ENCODE results near the gene SDK1. TPM values are rescaled to one million over a fixed set of nuclear protein-coding genes. Genes with fewer than 3 reads are reported as not detected.

The SDK1 gene
- total and polyA plus RNA-seq, 2 donors (not counting 3 experiments of a cell fraction or from before 2014, with no cell fraction given): 1.6 to 3.9 TPM

- dilution Hi-C loops (cut with MboI; ENCODE audit: extremely low pct_ligation_motif_present, low sequenced_read_pairs) (no loop called here), intact Hi-C loops (cut with micrococcal nuclease) (no loop called here)
- Histone ChIP-seq H3K4me2 (ENCODE audit: insufficient read depth, low read length) (no peak overlapping the region), H4K20me1 (replicated peaks; ENCODE audit: control insufficient read depth, extremely low read depth, insufficient read depth, low read length) (no peaks in the 10 kb centered on the region), H3K9me3 (replicated peaks; ENCODE audit: control insufficient read depth, insufficient read depth, low read length) (no peaks in the 10 kb centered on the region), H3K79me2 (ENCODE audit: control insufficient read depth, insufficient read depth, low read length) (no peaks in the 10 kb centered on the region), H3K9ac (replicated peaks; ENCODE audit: extremely low read depth, insufficient read depth, low read length) (no peak overlapping the region), H3K9me1 (replicated peaks; ENCODE audit: control insufficient read depth, extremely low read depth, insufficient read depth, low read length) (no peaks in the 10 kb centered on the region), H3K36me3 (ENCODE audit: control insufficient read depth in 2 of 2, extremely low read depth in 1 of 2, insufficient read depth in 2 of 2, low read length in 2 of 2) (no peaks in the 10 kb centered on the region), H3K4me3 (replicated peaks in 1 of 3; ENCODE audit: insufficient read depth in 1 of 3, low read depth in 1 of 3, low read length in 3 of 3) (no peak overlapping the region), H3K27ac (ENCODE audit: insufficient read depth, low read depth, low read length) (no peak overlapping the region), H3K27me3 (ENCODE audit: control insufficient read depth in 2 of 2, insufficient read depth in 2 of 2, low read length in 2 of 2) (no peaks in the 10 kb centered on the region), H2AFZ (ENCODE audit: low read depth, low read length) (no peak overlapping the region), H3K4me1 (ENCODE audit: control insufficient read depth, extremely low read depth, insufficient read depth, low read length) (peaks cover 7% of the 10 kb centered on the region)
- no peak for FAIRE-seq
- POLR2A ChIA-PET: no interaction called here
- no peak for DNase-seq (ENCODE audit: low read depth, low spot score)
- TF ChIP-seq GATA2 (IDR thresholded peaks at IDR 0.05; ENCODE audit: insufficient read depth, insufficient read length, low read depth, low read length) (no peak), JUN (IDR thresholded peaks at IDR 0.05; ENCODE audit: borderline replicate concordance, insufficient read depth, insufficient read length, low read depth) (no peak), MYC (IDR thresholded peaks at IDR 0.05; ENCODE audit: low read depth, low read length) (no peak), EZH2 (IDR thresholded peaks at IDR 0.05; ENCODE audit: borderline replicate concordance, low read depth, low read length, severe bottlenecking) (no peak)
- TF ChIP-seq, protein P1, sequence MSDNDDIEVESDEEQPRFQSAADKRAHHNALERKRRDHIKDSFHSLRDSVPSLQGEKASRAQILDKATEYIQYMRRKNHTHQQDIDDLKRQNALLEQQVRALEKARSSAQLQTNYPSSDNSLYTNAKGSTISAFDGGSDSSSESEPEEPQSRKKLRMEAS (IDR thresholded peaks at IDR 0.05; ENCODE audit: insufficient read depth, insufficient read length): no peak
- BruUV-seq (replicated peaks): no TSS peak
- CTCF ChIA-PET: interaction anchor here (1.1 kb wide), 1 partner anchor 15 kb away, joined by 3 read pairs; no protein-coding TSS in a partner anchor
Observed at GRCh38 chr7:3984456-3984855, 683.4 kb downstream of the SDK1 start.

- H3K27ac ChIP-seq (ENCODE audit: insufficient read depth, low read depth, low read length): no peak overlapping the region
- CTCF ChIA-PET: no interaction called here
- no peak for FAIRE-seq
Observed at GRCh38 chr7:3986927-3987326, 685.9 kb downstream of the SDK1 start.

More at GRCh38 chr7:3986927-3987326, 685.9 kb downstream of the SDK1 start:
- Histone ChIP-seq H3K9me1 (replicated peaks; ENCODE audit: control insufficient read depth, extremely low read depth, insufficient read depth, low read length) (no peaks in the 10 kb centered on the region), H3K4me3 (replicated peaks in 1 of 3; ENCODE audit: insufficient read depth in 1 of 3, low read depth in 1 of 3, low read length in 3 of 3) (no peak overlapping the region), H3K79me2 (ENCODE audit: control insufficient read depth, insufficient read depth, low read length) (no peaks in the 10 kb centered on the region), H2AFZ (ENCODE audit: low read depth, low read length) (no peak overlapping the region), H3K9ac (replicated peaks; ENCODE audit: extremely low read depth, insufficient read depth, low read length) (no peak overlapping the region), H3K9me3 (replicated peaks; ENCODE audit: control insufficient read depth, insufficient read depth, low read length) (no peaks in the 10 kb centered on the region), H3K36me3 (ENCODE audit: control insufficient read depth in 2 of 2, extremely low read depth in 1 of 2, insufficient read depth in 2 of 2, low read length in 2 of 2) (no peaks in the 10 kb centered on the region), H3K4me1 (ENCODE audit: control insufficient read depth, extremely low read depth, insufficient read depth, low read length) (no peaks in the 10 kb centered on the region), H4K20me1 (replicated peaks; ENCODE audit: control insufficient read depth, extremely low read depth, insufficient read depth, low read length) (no peaks in the 10 kb centered on the region), H3K27me3 (ENCODE audit: control insufficient read depth in 2 of 2, insufficient read depth in 2 of 2, low read length in 2 of 2) (no peaks in the 10 kb centered on the region), H3K4me2 (ENCODE audit: insufficient read depth, low read length) (no peak overlapping the region)
- BruUV-seq (replicated peaks): no TSS peak
- dilution Hi-C loops (cut with MboI; ENCODE audit: extremely low pct_ligation_motif_present, low sequenced_read_pairs) (no loop called here), intact Hi-C loops (cut with micrococcal nuclease) (no loop called here)
- TF ChIP-seq, protein P1 (IDR thresholded peaks at IDR 0.05; ENCODE audit: insufficient read depth, insufficient read length): no peak
- no peak for TF ChIP-seq POLR2A (IDR thresholded peaks at IDR 0.05; ENCODE audit: low read depth, low read length)
- POLR2A ChIA-PET: no interaction called here
- DNase-seq (ENCODE audit: low read depth, low spot score): no peak

Measured in endothelial cell of umbilical vein (primary cell).